CD4-positive, alpha-beta T cell treated with Interleukin-17A for 4 hours (primary cell): ENCODE results near the gene ALKAL2.

Experiments used
- DNase-seq: peaks from one replicate; pipeline ENCODE4 v3.0.0-alpha.2; 2020; ENCODE audit warnings: mixed read lengths

Gene ALKAL2

DNA sequence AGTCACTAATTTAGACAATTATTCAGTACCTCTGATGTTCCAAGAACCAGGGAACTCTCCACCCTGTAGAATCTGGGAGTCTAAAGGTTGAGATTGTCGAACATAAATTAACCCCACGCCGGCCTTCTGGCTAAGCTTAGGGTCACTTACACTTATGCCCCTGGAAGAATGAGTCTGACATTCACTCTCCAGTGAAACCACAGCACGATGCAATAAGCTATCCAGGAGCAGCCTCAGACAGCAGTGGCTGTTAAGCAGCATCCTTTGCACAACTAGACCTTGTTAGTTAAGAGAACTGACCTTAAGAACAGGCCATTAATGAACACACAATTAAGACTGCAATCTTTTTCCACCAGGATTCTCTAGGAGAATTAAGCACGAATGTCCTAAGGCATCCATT, 49.0 kb downstream of the ALKAL2 start:
- no peak for DNase-seq

- DNase-seq: no peak
Observed at GRCh38 chr2:238431-238830, 49.5 kb downstream of the ALKAL2 start.

GRCh38 chr2:237878-238277, 50.0 kb downstream of the ALKAL2 start:
- no peak for DNase-seq

DNA sequence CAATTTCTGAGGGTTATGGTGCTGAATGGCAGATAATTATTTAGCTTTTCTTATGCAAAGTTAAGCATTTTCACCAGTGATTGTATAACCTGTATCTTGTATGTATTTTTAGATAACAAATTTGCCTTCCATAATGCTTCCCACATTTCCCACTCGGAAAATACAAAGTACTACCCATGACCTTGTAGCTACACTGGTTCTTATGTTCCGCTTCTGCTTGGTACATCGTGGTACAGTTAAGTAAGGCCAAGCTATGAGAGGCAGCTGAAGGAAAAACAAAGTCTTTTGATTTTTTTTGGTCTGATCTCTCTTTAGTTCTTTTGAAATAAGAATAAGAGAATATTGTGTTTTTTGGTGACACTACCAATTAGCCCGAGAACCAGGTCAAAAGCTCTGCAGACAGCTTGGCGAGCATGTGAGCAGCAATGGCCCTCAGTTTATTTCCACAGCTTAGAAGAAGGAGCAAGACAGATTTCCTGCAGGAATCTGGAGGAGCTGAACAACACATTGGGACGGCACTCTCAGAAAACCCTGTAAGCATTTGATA, 50.8 kb downstream of the ALKAL2 start:
- no peak for DNase-seq

DNA sequence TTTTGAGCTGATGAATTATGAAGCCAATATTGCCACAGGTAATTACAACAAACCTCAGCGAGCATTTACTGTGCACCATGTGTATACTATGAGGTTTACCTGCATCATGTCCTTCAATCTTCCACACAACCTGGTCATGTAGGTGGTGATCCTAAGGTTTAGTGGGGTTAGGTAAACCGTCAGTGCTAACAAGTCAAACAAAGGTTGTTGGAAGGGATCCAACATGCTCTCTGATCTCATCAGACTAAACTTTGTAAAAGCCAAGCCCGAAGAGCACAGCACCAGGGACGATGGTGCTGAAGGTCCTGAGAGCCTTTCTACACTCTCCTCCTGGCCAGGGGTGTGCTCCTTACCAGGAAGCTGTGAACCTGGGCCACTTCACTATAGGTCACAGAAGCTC, 53.5 kb downstream of the ALKAL2 start:
- DNase-seq: no peak

DNA sequence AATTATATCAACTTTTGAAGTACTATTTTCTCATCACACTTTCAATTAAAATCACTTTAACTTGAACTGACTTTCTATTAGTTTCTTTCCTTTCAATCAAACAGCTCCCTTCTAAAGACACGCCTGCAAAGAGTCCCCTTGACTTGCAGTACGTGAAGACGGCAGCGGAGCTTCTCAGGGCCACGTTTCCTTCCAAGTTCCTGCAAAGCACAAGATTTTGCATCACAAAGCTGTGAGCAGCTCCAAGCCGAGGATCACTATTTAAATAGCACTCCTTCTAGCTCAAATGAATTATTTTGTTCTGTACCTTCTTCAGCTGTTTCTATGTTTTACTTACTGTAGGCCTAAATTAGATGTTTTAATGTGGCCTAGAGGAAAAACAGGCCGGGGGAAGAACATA, 54.9 kb downstream of the ALKAL2 start:
- no peak for DNase-seq

DNA sequence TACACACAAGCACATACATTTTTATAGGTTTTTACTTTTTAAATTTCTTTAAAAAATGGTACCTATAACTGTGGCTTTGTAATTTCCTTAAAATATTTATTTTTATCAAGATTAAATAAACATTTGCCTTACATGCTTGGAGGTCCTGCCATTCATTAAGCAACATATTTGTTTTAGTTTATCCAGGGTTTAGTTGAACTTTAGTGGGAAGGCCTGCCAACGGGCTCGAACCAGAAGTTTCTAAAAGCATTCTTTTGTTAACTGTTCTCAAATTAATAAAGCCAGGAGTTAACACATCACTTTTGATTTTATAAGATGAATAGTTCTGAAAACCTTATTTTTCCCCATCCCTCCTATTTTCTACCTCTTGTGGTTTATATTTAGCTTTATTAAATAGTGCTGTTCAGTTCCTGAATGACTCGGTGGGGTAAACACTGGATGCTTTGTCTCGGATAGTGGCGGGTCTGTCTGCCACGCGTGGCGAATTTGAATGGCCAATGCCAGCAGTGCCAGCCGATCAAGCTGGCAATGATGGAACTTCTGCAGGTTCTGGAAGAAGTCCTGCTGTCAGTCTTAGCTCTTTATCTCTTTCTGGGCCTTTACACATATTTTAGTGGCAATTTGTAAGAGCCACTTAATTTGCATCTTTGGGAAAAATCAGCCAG, 56.2 kb downstream of the ALKAL2 start:
- DNase-seq: no peak
